ENCODE results near the gene TP53I11. TPM values are rescaled to one million over a fixed set of nuclear protein-coding genes. Genes with fewer than 3 reads are reported as not detected.

TP53I11 gene
- total RNA-seq, 1 donor from 2014 or later = 39.4 TPM

DNA sequence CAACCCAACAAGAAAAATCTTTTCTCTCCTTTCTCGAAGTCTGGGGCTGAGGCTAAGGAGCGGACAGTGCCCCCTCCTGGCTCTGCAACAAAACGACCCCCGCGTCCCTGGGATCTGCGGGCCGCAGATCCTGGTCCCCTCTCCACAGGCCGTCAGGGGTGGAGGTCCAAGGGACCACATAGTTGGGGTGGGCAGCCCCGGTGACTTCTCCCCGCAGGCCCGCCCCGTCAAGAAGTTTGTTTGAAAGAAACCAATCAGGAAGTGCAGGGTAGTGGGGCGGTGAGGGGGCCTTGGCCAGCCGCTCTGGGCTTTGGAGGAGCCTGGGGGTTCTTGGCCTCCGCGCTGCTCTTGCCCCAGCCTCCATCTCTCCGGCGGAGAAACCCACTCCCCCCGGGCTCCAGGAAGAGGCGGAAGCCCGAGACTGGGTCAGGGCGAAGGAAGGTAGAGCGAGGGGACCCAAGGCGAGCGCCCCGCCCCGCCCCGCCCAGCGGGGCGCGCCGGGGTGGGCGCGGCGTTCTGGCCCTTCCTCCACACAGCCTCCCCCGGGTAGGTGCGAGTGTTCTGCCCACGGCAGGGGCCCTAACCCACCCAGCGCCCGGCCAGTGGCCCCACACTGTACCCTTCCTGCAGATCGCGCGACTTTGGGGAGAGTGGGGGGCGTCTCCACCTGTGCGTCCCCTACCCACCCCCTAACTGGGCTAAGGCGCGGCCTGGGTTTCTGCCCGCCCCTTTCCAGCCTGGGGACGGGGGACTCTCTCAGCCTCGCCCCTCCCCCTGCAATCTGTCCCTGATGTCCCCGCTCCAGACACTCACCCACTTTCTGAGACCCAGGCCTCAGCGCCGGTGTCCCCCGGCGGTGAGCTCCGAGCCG is 1.3 kb downstream of the TP53I11 start:
- peak overlapping the region; percentile 99 for H3K4me3 ChIP-seq
- intact Hi-C loops (cut with micrococcal nuclease) = loop anchor here (10.0 kb wide), 1 partner anchor 75 kb away; no protein-coding TSS in a partner anchor
- H3K27ac ChIP-seq (replicated peaks) = peak overlapping the region; percentile 89
- H3K36me3 ChIP-seq = no peaks in the 10 kb centered on the region
- TF ChIP-seq, protein P1, sequence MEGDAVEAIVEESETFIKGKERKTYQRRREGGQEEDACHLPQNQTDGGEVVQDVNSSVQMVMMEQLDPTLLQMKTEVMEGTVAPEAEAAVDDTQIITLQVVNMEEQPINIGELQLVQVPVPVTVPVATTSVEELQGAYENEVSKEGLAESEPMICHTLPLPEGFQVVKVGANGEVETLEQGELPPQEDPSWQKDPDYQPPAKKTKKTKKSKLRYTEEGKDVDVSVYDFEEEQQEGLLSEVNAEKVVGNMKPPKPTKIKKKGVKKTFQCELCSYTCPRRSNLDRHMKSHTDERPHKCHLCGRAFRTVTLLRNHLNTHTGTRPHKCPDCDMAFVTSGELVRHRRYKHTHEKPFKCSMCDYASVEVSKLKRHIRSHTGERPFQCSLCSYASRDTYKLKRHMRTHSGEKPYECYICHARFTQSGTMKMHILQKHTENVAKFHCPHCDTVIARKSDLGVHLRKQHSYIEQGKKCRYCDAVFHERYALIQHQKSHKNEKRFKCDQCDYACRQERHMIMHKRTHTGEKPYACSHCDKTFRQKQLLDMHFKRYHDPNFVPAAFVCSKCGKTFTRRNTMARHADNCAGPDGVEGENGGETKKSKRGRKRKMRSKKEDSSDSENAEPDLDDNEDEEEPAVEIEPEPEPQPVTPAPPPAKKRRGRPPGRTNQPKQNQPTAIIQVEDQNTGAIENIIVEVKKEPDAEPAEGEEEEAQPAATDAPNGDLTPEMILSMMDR (IDR thresholded peaks at IDR 0.05; ENCODE audit: borderline replicate concordance) = peak; percentile 59
- H3K27me3 ChIP-seq (ENCODE audit: low read depth) = no peaks in the 10 kb centered on the region
- H3K4me1 ChIP-seq = peaks cover 82% of the 10 kb centered on the region
- H3K9me3 ChIP-seq (replicated peaks) = no peaks in the 10 kb centered on the region
- no peak for DNase-seq

DNA sequence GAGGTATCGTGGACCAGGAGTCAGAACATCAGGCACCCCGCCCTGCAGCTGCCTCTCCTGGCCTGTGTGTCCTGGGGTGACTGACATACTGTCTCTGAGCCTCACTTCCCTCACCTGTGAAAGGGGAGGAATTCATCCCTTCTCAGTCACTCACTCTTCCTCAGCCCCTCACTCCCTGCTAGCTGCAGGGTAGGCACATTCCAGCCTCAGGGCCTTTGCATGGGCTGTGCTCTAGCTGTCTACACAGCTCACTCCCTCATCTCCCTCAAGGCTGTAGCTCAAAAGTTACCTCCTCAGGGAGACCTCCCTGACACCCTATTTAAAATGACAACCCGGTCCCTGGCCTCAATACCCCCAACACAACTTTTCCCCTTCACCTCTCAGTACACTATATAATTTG is 2.5 kb downstream of the TP53I11 start:
- H3K36me3 ChIP-seq = no peaks in the 10 kb centered on the region
- DNase-seq = no peak
- H3K27me3 ChIP-seq (ENCODE audit: low read depth) = no peaks in the 10 kb centered on the region
- H3K9me3 ChIP-seq (replicated peaks) = no peaks in the 10 kb centered on the region
- intact Hi-C loops (cut with micrococcal nuclease) = no loop called here
- TF ChIP-seq, protein P1 (IDR thresholded peaks at IDR 0.05; ENCODE audit: borderline replicate concordance) = no peak
- peak overlapping the region; percentile 99 for H3K4me3 ChIP-seq
- peak overlapping the region; percentile 89 for H3K27ac ChIP-seq (replicated peaks)
- peaks cover 86% of the 10 kb centered on the region for H3K4me1 ChIP-seq

DNA sequence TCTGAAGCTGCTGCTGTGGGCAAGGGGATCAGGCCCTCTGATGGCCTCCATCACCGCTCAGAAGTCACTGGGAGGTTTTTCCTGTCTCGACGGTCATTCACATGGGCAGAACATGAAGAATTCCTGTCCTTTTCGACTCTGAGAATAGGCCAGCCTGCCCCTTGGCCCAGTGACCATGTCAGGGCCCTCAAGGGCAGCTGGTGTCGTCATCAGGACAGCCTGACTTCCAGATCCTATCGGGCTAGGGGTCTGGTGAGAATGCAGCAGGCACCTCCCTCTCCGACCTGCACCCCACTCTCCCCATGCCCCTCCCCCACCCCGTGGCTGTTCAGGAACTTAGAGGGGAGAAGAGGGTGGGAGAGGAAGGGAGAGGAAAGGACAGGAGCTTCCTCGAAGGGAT is 3.6 kb downstream of the TP53I11 start:
- Histone ChIP-seq H3K36me3 (no peaks in the 10 kb centered on the region), H3K27ac (replicated peaks) (peak overlapping the region; percentile 89), H3K27me3 (ENCODE audit: low read depth) (no peaks in the 10 kb centered on the region), H3K4me3 (peak overlapping the region; percentile 9), H3K9me3 (replicated peaks) (no peaks in the 10 kb centered on the region), H3K4me1 (peaks cover 88% of the 10 kb centered on the region)
- TF ChIP-seq, protein P1 (IDR thresholded peaks at IDR 0.05; ENCODE audit: borderline replicate concordance) = no peak
- DNase-seq = no peak
- intact Hi-C loops (cut with micrococcal nuclease) = no loop called here

DNA sequence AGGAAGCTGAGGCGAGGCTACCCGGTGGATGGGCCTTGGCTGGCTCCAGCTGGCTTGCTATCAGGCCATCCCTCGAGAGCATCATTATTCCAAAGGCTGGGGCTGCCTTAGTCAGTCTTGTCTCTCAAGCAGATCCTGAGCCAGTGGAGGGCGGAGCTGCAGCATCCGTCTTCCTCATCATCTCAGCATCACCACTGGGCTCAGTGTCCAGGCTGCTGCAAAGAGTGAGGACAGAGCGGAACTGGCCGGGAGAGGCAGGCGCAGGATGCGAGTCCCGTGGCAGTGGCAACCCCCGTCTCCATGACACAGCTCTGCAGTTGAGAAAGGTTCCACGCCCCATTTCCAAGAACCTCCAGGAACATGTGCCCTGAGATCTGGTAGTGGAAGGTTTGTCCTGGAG is 4.4 kb downstream of the TP53I11 start:
- TF ChIP-seq, protein P1 (IDR thresholded peaks at IDR 0.05; ENCODE audit: borderline replicate concordance) = no peak
- no peaks in the 10 kb centered on the region for H3K9me3 ChIP-seq (replicated peaks)
- H3K27me3 ChIP-seq (ENCODE audit: low read depth) = no peaks in the 10 kb centered on the region
- peak overlapping the region; percentile 89 for H3K27ac ChIP-seq (replicated peaks)
- peaks cover 95% of the 10 kb centered on the region for H3K4me1 ChIP-seq
- intact Hi-C loops (cut with micrococcal nuclease) = no loop called here
- DNase-seq = peak; percentile 87
- H3K36me3 ChIP-seq = no peaks in the 10 kb centered on the region
- peak overlapping the region; percentile 26 for H3K4me3 ChIP-seq

DNA sequence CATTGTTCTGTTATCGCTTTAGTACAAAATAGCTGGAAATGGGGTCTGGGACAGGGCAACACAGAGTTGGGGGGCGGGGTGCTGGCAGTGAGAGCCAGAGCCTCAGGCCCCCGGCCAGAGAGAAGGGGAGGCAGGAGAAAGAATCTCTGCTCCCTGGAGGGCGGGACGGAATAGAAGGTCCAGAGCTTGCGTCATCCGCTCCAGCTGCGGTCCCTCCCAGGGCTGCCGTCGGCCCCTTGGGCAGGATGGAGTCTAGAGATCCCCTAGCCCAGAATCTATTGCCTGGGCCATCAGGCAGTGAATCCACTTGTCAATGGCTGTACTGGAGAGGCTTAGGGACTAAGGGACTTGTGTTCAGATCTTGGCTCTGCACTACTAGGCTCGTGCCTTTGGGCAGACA is 5.0 kb downstream of the TP53I11 start:
- DNase-seq = peak; percentile 80
- TF ChIP-seq, protein P1 (IDR thresholded peaks at IDR 0.05; ENCODE audit: borderline replicate concordance) = no peak
- H3K27me3 ChIP-seq (ENCODE audit: low read depth) = no peaks in the 10 kb centered on the region
- peak overlapping the region; percentile 26 for H3K4me3 ChIP-seq
- intact Hi-C loops (cut with micrococcal nuclease) = no loop called here
- H3K9me3 ChIP-seq (replicated peaks) = no peaks in the 10 kb centered on the region
- peak overlapping the region; percentile 89 for H3K27ac ChIP-seq (replicated peaks)
- H3K4me1 ChIP-seq = peaks cover 96% of the 10 kb centered on the region
- no peaks in the 10 kb centered on the region for H3K36me3 ChIP-seq
